Right lobe of liver (tissue), 6 donors: ENCODE measurements around the gene HOXD8. TPM values are rescaled to one million over a fixed set of nuclear protein-coding genes. Genes with fewer than 3 reads are reported as not detected.

Experiments used
- ATAC-seq, 4 donors: fragments of 200-7000 bp; cut with Tn5 transposase; one replicate each; pipeline ENCODE4 v1.9.1; 2020; ENCODE audit warnings: mild to moderate bottlenecking in 4 of 4, moderate library complexity in 4 of 4
- DNase-seq, 3 donors: peaks; one replicate each; pipeline ENCODE4 v3.0.0-alpha.2; 2020
- H3K27ac ChIP-seq, 3 donors: fragments of 200-600 bp; one replicate each; pipeline ENCODE4 v1.8.0; 2022
- H3K27me3 ChIP-seq, 2 donors: fragments of 200-600 bp; one replicate each; pipeline ENCODE4 v1.8.0; 2022
- H3K36me3 ChIP-seq, 4 donors: fragments of 200-600 bp; sonication (generic) in 1 of 4; one replicate each; pipeline versions ENCODE4 v1.5.1 to v1.8.0; 2017 to 2022; ENCODE audit warnings: control low read depth in 1 of 4
- H3K4me1 ChIP-seq, 4 donors: fragments of 200-600 bp; sonication (generic) in 1 of 4; one replicate each; pipeline versions ENCODE4 v1.5.1 to v1.8.0; 2017 to 2022; ENCODE audit warnings: control low read depth in 1 of 4
- H3K4me3 ChIP-seq, 3 donors: fragments of 200-600 bp; one replicate each; pipeline ENCODE4 v1.8.0; 2022
- H3K9me3 ChIP-seq, 4 donors: fragments of 200-600 bp; sonication (generic) in 1 of 4; one replicate each; pipeline versions ENCODE4 v1.5.1 to v1.8.0; 2017 to 2022; ENCODE audit warnings: control low read depth in 1 of 4
- POLR2A ChIP-seq: fragments of 450-650 bp; IDR thresholded peaks from one replicate; pipeline ENCODE4 v1.6.1; 2017; ENCODE audit warnings: antibody characterized with exemption, mild to moderate bottlenecking
- WGBS: methylation state at CpG from one replicate; pipeline ENCODE4 v1.1.6; 2018; ENCODE audit warnings: low coverage, low lambda C conversion rate; ENCODE audit not compliant: insufficient coverage; ENCODE audit errors: missing lambda C conversion rate; 5-methylcytosine and 5-hydroxymethylcytosine counted together
- intact Hi-C, 2 donors: fragments of 100-400 bp; cut with DNase I; formaldehyde crosslinking; loops; one replicate each; pipeline versions ENCODE4 v1.11.2 to v1.14.1; 2022
- total RNA-seq, 6 experiments: library from RNA; depleted of rRNA in 2 of 6; stranded (reverse); fragments of >200 nt in 2 of 6; fragmentation: NEBNext Ultra II Directional in 3 of 6; extraction: Animal tissue kit (Norgen Biotek cat#: 25700) in 3 of 6; gene quantifications; one replicate each; pipeline versions ENCODE4 v1.1.0 to v1.2.4, GENCODE V29; 2016 to 2023
- TF ChIP-seq, protein P1 (sequence below), 4 donors: fragments of 200-600 bp in 3 of 4; fragments of 450-650 bp in 1 of 4; IDR thresholded peaks; one replicate each; pipeline versions ENCODE4 v1.5.1 to v1.8.0; 2016 to 2022; ENCODE audit warnings: antibody characterized with exemption in 4 of 4, mild to moderate bottlenecking in 2 of 4
- donor health status: DM: no; HTN: yes; CAD: no.
- donor health status: DM: no; HTN: no; CAD: no.
- donor health status: DM: no; HTN: no; CAD: no.
- donor health status: DM: no; HTN: yes; CAD: no.
- donor health status: DM: no; HTN: yes; CAD: no.

HOXD8 gene
- total RNA-seq, 6 experiments from 2014 or later, result 0.74 TPM; not detected in 5

- peaks cover 25 to 87% of the 10 kb centered on the region in 2 donors for H3K27me3 ChIP-seq
- peaks cover 0 to 10% (median 2%) of the 10 kb centered on the region in 4 donors for H3K4me1 ChIP-seq
- no peak overlapping the region for H3K4me3 ChIP-seq
Measured at GRCh38 chr2:176102309-176102866, 27.1 kb upstream of the HOXD8 start.

DNA sequence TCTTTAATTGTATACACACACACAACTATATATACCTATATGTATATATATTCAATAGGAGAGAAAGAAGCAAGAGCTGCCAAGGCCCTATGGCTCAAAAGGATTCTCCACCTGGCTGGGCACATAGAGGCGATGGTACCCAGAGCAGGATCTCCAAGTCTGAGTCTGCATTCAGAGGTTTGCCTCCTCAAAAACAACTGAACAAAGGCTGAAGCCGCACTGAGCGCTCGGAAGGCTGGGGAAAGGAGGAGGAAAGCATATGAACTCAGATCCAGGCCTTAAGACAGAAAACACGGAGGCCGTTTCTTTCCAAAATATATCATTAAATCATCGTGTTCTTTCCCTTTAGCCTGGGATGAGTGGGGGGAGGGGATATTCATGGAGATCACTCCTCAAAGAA is 26.3 kb upstream of the HOXD8 start:
- DNase-seq, result no peak
- H3K27me3 ChIP-seq, result peaks cover 25 to 86% of the 10 kb centered on the region in 2 donors
- no peaks in the 10 kb centered on the region for H3K36me3 ChIP-seq
- intact Hi-C loops, result no loop called here
- H3K9me3 ChIP-seq, result no peaks in the 10 kb centered on the region
- H3K4me3 ChIP-seq, result no peak overlapping the region
- H3K27ac ChIP-seq, result no peak overlapping the region
- H3K4me1 ChIP-seq, result peaks cover 0 to 8% (median 0%) of the 10 kb centered on the region in 4 donors
- 13% methylated on average over 4 of the region's 7 CpGs for WGBS
- TF ChIP-seq, protein P1, sequence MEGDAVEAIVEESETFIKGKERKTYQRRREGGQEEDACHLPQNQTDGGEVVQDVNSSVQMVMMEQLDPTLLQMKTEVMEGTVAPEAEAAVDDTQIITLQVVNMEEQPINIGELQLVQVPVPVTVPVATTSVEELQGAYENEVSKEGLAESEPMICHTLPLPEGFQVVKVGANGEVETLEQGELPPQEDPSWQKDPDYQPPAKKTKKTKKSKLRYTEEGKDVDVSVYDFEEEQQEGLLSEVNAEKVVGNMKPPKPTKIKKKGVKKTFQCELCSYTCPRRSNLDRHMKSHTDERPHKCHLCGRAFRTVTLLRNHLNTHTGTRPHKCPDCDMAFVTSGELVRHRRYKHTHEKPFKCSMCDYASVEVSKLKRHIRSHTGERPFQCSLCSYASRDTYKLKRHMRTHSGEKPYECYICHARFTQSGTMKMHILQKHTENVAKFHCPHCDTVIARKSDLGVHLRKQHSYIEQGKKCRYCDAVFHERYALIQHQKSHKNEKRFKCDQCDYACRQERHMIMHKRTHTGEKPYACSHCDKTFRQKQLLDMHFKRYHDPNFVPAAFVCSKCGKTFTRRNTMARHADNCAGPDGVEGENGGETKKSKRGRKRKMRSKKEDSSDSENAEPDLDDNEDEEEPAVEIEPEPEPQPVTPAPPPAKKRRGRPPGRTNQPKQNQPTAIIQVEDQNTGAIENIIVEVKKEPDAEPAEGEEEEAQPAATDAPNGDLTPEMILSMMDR (IDR thresholded peaks at IDR 0.05), result no peak
- no peak for TF ChIP-seq POLR2A
- ATAC-seq, result no peak

More at GRCh38 chr2:176102309-176102866, 27.1 kb upstream of the HOXD8 start:
- H3K27ac ChIP-seq, result no peak overlapping the region
- intact Hi-C loops, result no loop called here
- H3K9me3 ChIP-seq, result no peaks in the 10 kb centered on the region
- ATAC-seq (no peak), DNase-seq (no peak)
- 6% methylated on average over 7 of the region's 7 CpGs for WGBS
- TF ChIP-seq POLR2A, result no peak
- H3K36me3 ChIP-seq, result no peaks in the 10 kb centered on the region

- TF ChIP-seq POLR2A, result no peak
- TF ChIP-seq, protein P1 (IDR thresholded peaks at IDR 0.05), result no peak
- H3K4me1 ChIP-seq, result peaks cover 0 to 8% (median 0%) of the 10 kb centered on the region in 4 donors
- DNase-seq (no peak), ATAC-seq (no peak)
- H3K27ac ChIP-seq, result no peak overlapping the region
- H3K9me3 ChIP-seq, result no peaks in the 10 kb centered on the region
- H3K36me3 ChIP-seq, result no peaks in the 10 kb centered on the region
- peaks cover 28 to 86% of the 10 kb centered on the region in 2 donors for H3K27me3 ChIP-seq
- intact Hi-C loops, result no loop called here
- H3K4me3 ChIP-seq, result no peak overlapping the region
- 2% methylated on average over 16 of the region's 17 CpGs for whole genome bisulfite sequencing
Measured at GRCh38 chr2:176103742-176104315, 25.7 kb upstream of the HOXD8 start.

- peaks cover 0 to 8% (median 0%) of the 10 kb centered on the region in 4 donors for H3K4me1 ChIP-seq
- H3K4me3 ChIP-seq, result no peak overlapping the region
- TF ChIP-seq POLR2A, result no peak
- TF ChIP-seq, protein P1 (IDR thresholded peaks at IDR 0.05), result no peak
- peaks cover 34 to 88% of the 10 kb centered on the region in 2 donors for H3K27me3 ChIP-seq
- H3K27ac ChIP-seq, result no peak overlapping the region
- H3K36me3 ChIP-seq, result no peaks in the 10 kb centered on the region
- no peak for DNase-seq
- intact Hi-C loops, result no loop called here
- no peak for ATAC-seq
- 3% methylated on average over 20 of the region's 56 CpGs for WGBS
- H3K9me3 ChIP-seq, result no peaks in the 10 kb centered on the region
Measured at GRCh38 chr2:176104316-176105077, 25.0 kb upstream of the HOXD8 start.
